Esophagus squamous epithelium (tissue), 4 donors: Measurements from ENCODE around the gene CCBE1.

Experiments used
- POLR2A ChIP-seq, 4 donors: fragments of 450-650 bp; IDR thresholded peaks; one replicate each; pipeline ENCODE4 v1.6.1; 2017; ENCODE audit warnings: antibody characterized with exemption in 4 of 4, mild to moderate bottlenecking in 4 of 4, moderate library complexity in 3 of 4
- TF ChIP-seq, protein P1 (sequence below), 6 experiments: fragments of 450-650 bp in 4 of 6; fragments of 200-600 bp in 2 of 6; sonication (generic) in 2 of 6; IDR thresholded peaks; one replicate each; pipeline ENCODE4 v1.5.1; 2016 to 2019; ENCODE audit warnings: antibody characterized with exemption in 6 of 6, mild to moderate bottlenecking in 4 of 6, moderate library complexity in 4 of 6

DNA sequence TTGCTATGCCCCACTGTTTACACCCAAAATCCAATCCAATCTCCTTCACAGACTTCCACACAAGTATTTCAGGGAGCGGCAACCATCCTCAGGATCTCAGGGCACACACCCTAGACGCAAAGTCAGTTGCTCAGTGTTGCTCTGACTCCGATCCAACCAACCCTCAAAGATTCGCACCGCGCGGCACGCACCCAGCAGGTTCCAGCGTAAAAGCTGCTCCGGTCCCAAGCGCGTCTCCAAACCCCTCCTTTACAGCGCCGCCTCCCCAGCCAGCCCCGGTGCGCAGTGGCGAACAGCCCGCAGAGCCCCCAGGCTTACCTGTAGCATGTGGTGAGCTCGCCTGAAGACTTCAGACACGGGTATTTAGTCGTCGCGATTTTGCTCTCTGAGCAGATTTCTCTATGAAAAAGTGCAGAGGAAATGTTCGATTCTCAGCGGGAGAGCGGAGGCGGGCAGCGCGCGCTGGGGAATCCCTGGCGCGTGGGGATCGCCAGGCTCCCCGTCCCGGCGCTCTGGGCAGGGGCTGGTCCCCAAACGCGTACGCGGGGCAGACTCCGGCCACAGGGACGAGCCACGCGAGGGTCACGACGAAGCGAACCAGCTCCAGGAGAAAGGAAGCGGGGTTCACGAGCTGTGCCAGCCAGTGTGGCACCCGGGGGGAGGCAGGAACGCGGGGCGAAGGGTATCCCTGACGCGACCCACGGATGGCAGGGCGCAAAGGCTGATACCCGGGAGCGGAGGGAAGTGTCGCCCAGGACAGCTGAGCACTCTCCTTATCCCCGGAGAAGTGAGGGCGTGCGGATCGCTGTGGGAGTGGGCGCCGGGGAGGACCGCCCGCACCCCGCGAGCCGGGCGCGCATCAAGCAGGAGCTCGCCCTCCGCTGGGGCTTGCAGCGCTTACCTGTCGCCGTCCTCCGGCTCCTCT lies 650 bp downstream of the CCBE1 start:
- TF ChIP-seq, protein P1, sequence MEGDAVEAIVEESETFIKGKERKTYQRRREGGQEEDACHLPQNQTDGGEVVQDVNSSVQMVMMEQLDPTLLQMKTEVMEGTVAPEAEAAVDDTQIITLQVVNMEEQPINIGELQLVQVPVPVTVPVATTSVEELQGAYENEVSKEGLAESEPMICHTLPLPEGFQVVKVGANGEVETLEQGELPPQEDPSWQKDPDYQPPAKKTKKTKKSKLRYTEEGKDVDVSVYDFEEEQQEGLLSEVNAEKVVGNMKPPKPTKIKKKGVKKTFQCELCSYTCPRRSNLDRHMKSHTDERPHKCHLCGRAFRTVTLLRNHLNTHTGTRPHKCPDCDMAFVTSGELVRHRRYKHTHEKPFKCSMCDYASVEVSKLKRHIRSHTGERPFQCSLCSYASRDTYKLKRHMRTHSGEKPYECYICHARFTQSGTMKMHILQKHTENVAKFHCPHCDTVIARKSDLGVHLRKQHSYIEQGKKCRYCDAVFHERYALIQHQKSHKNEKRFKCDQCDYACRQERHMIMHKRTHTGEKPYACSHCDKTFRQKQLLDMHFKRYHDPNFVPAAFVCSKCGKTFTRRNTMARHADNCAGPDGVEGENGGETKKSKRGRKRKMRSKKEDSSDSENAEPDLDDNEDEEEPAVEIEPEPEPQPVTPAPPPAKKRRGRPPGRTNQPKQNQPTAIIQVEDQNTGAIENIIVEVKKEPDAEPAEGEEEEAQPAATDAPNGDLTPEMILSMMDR (IDR thresholded peaks at IDR 0.05), result no peak
- TF ChIP-seq POLR2A (IDR thresholded peaks at IDR 0.05), result no peak
